HCT116 (cell line): ENCODE results near the gene COBLL1. TPM values are rescaled to one million over a fixed set of nuclear protein-coding genes. Genes with fewer than 3 reads are reported as not detected.

Experiments used
- ATAC-seq: fragments of 200-7000 bp; cut with Tn5 transposase; 2 replicates; pipeline ENCODE4 v1.9.1; 2020; ENCODE audit warnings: mild to moderate bottlenecking, moderate library complexity
- BruUV-seq: library from RNA; stranded (reverse); fragments of 400-500 nt; replicated peaks from 2 replicates; lab custom pipeline; 2021; lab: Mats Ljungman, UMichigan
- CTCF ChIA-PET: fragments of 300-600 bp; sonication (Branson Sonifier 250); formaldehyde crosslinking; loops from one replicate; lab custom pipeline; 2021; ENCODE audit warnings: antibody characterized with exemption; lab: Charles Lee
- POLR2A ChIA-PET: fragments of 300-600, 350-600 bp; sonication (Branson Sonifier 250); formaldehyde crosslinking; loops from one replicate; lab custom pipeline; 2021; ENCODE audit warnings: antibody characterized with exemption; lab: Charles Lee
- RAD21 ChIA-PET, 2 experiments: fragments of 300-600 bp; sonication (Branson Sonifier 250); formaldehyde crosslinking; loops; one replicate each; lab custom pipeline; 2023; ENCODE audit warnings: low total read pairs in 2 of 2; ENCODE audit not compliant: uncharacterized antibody in 2 of 2, unreplicated experiment in 2 of 2, low non-redundant PET in 1 of 2; lab: Charles Lee
- DNase-seq: peaks from one replicate; pipeline ENCODE4 v3.0.0-alpha.2; 2010; ENCODE audit warnings: low read depth, low spot score
- H2AFZ ChIP-seq: fragments of 200-600 bp; shearing (Covaris generic), sonication (generic); 2 replicates; pipeline ENCODE4 v1.6.1; 2017; ENCODE audit warnings: low read depth, mixed run types, mixed read lengths, antibody characterized with exemption, low read length; ENCODE audit not compliant: poor library complexity, severe bottlenecking
- H3K27ac ChIP-seq: 2 replicates; pipeline ENCODE4 v1.5.1; 2012; ENCODE audit warnings: low read depth, low read length
- H3K27me3 ChIP-seq: fragments of 200-600 bp; sonication (generic); 2 replicates; pipeline ENCODE4 v1.6.1; 2016; ENCODE audit warnings: mixed run types, low read length, mixed read lengths; ENCODE audit not compliant: insufficient read depth
- H3K36me3 ChIP-seq, 2 experiments: fragments of 200-500 bp in 1 of 2; fragments of 200-600 bp in 1 of 2; sonication (Bioruptor generic) in 1 of 2; sonication (generic) in 1 of 2; 2 replicates each; pipeline versions ENCODE4 v1.5.1 to v1.6.1; 2014 to 2016; ENCODE audit warnings: low read length in 2 of 2, inconsistent platforms in 1 of 2, mixed read lengths in 1 of 2, mixed run types in 1 of 2; ENCODE audit not compliant: insufficient read depth in 2 of 2, control insufficient read depth in 1 of 2
- H3K4me1 ChIP-seq, 2 experiments: fragments of 200-600 bp in 1 of 2; sonication (generic) in 1 of 2; 2 replicates each; pipeline versions ENCODE4 v1.5.1 to v1.6.1; 2012 to 2017; ENCODE audit warnings: low read length in 2 of 2, inconsistent platforms in 1 of 2, mild to moderate bottlenecking in 1 of 2, mixed read lengths in 1 of 2, mixed run types in 1 of 2, moderate library complexity in 1 of 2; ENCODE audit not compliant: insufficient read depth in 2 of 2, control insufficient read depth in 1 of 2
- H3K4me2 ChIP-seq: fragments of 200-600 bp; sonication (generic); 2 replicates; pipeline ENCODE4 v1.6.1; 2017; ENCODE audit warnings: mixed run types, low read length, mixed read lengths
- H3K4me3 ChIP-seq, 2 experiments: fragments of 200-600 bp in 1 of 2; sonication (generic) in 1 of 2; replicated peaks in 1 of 2; 2 replicates each; pipeline ENCODE4 v1.5.1; 2011 to 2016; ENCODE audit warnings: low read length in 2 of 2, control low read depth in 1 of 2, low read depth in 1 of 2, mild to moderate bottlenecking in 1 of 2, mixed read lengths in 1 of 2, mixed run types in 1 of 2
- H3K79me2 ChIP-seq: fragments of 200-600 bp; sonication (generic); 2 replicates; pipeline ENCODE4 v1.6.1; 2017; ENCODE audit warnings: mild to moderate bottlenecking, mixed run types, low read length, moderate library complexity, mixed read lengths; ENCODE audit not compliant: insufficient read depth
- H3K9ac ChIP-seq: fragments of 200-600 bp; sonication (generic); 2 replicates; pipeline ENCODE4 v1.6.1; 2016; ENCODE audit warnings: low read length, mixed read lengths
- H3K9me2 ChIP-seq: fragments of 200-600 bp; sonication (generic), shearing (Covaris generic); 2 replicates; pipeline ENCODE4 v1.6.1; 2017; ENCODE audit warnings: mixed run types, mild to moderate bottlenecking, moderate library complexity; ENCODE audit not compliant: insufficient read depth
- H3K9me3 ChIP-seq, 2 experiments: fragments of 200-500 bp in 1 of 2; fragments of 200-600 bp in 1 of 2; sonication (Bioruptor generic) in 1 of 2; sonication (generic) in 1 of 2; 2 replicates each; pipeline ENCODE4 v1.6.1; 2014 to 2017; ENCODE audit warnings: low read length in 2 of 2, mixed read lengths in 2 of 2, inconsistent platforms in 1 of 2, low read depth in 1 of 2, mild to moderate bottlenecking in 1 of 2, mixed run types in 1 of 2, moderate library complexity in 1 of 2; ENCODE audit not compliant: control insufficient read depth in 1 of 2, insufficient read depth in 1 of 2
- H4K20me1 ChIP-seq: fragments of 200-600 bp; sonication (generic), shearing (Covaris generic); 2 replicates; pipeline ENCODE4 v1.6.1; 2017; ENCODE audit warnings: mixed run types, mild to moderate bottlenecking, moderate library complexity; ENCODE audit not compliant: insufficient read depth
- ATF3 ChIP-seq: IDR thresholded peaks from 2 replicates; pipeline ENCODE4 v1.6.1; 2012
- CEBPB ChIP-seq: IDR thresholded peaks from 2 replicates; pipeline ENCODE4 v1.6.1; 2012; ENCODE audit warnings: low read depth
- ELF1 ChIP-seq: IDR thresholded peaks from 2 replicates; pipeline ENCODE4 v1.6.1; 2012; ENCODE audit warnings: low read depth, borderline replicate concordance
- FOSL1 ChIP-seq: IDR thresholded peaks from 2 replicates; pipeline ENCODE4 v1.6.1; 2012; ENCODE audit warnings: low read depth
- REST ChIP-seq: IDR thresholded peaks from 2 replicates; pipeline ENCODE4 v1.6.1; 2012; ENCODE audit warnings: low read depth
- SIN3A ChIP-seq: IDR thresholded peaks from 2 replicates; pipeline ENCODE4 v1.6.1; 2012; ENCODE audit warnings: low read depth
- ZBTB33 ChIP-seq: IDR thresholded peaks from 2 replicates; pipeline ENCODE4 v1.6.1; 2011; ENCODE audit warnings: mild to moderate bottlenecking, low read length, moderate library complexity; ENCODE audit not compliant: insufficient replicate concordance; ENCODE audit errors: extremely low read depth
- ZFX ChIP-seq: fragments of 450-650 bp; IDR thresholded peaks from 2 replicates; pipeline ENCODE4 v1.6.1; 2017
- ZNF274 ChIP-seq: fragments of 200-500 bp; sonication (Bioruptor generic); IDR thresholded peaks from 2 replicates; pipeline ENCODE4 v1.6.1; 2014; ENCODE audit warnings: mild to moderate bottlenecking, low read depth, low read length, inconsistent platforms
- intact Hi-C: fragments of 100-400 bp; cut with micrococcal nuclease; formaldehyde crosslinking; loops from 2 replicates; pipeline ENCODE4 v1.10.0; 2022
- total RNA-seq: library from RNA; stranded (reverse); gene quantifications from one replicate; pipeline ENCODE4 v1.2.1, GENCODE V29; 2021; ENCODE audit not compliant: unreplicated experiment

The COBLL1 gene
- total RNA-seq, 1 experiment from 2014 or later = 3.6 TPM

- Histone ChIP-seq H3K9me2 (no peaks in the 10 kb centered on the region), H3K36me3 (no peaks in the 10 kb centered on the region), H4K20me1 (no peaks in the 10 kb centered on the region), H3K79me2 (no peaks in the 10 kb centered on the region), H3K4me2 (no peak overlapping the region), H3K4me1 (no peaks in the 10 kb centered on the region), H3K9ac (no peak overlapping the region), H3K4me3 (no peak overlapping the region), H3K27me3 (no peaks in the 10 kb centered on the region), H2AFZ (no peak overlapping the region), H3K27ac (no peak overlapping the region), H3K9me3 (no peaks in the 10 kb centered on the region)
- intact Hi-C loops = no loop called here
- ChIA-PET POLR2A (no interaction called here), CTCF (no interaction called here), RAD21 (no interaction called here)
- DNase-seq (no peak), ATAC-seq (no peak)
- no TSS peak for BruUV-seq
- TF ChIP-seq ELF1 (no peak), SIN3A (no peak), ZBTB33 (no peak), ZNF274 (no peak), CEBPB (no peak), FOSL1 (no peak), ATF3 (no peak), ZFX (no peak), REST (no peak)
Observed at GRCh38 chr2:164667566-164667965, 174.1 kb downstream of the COBLL1 start.
